ENCODE measurements around the gene TSPAN19. TPM values are rescaled to one million over a fixed set of nuclear protein-coding genes. Genes with fewer than 3 reads are reported as not detected.

Gene TSPAN19
- total RNA-seq, 1 experiment from 2014 or later = 0.32 TPM

DNA sequence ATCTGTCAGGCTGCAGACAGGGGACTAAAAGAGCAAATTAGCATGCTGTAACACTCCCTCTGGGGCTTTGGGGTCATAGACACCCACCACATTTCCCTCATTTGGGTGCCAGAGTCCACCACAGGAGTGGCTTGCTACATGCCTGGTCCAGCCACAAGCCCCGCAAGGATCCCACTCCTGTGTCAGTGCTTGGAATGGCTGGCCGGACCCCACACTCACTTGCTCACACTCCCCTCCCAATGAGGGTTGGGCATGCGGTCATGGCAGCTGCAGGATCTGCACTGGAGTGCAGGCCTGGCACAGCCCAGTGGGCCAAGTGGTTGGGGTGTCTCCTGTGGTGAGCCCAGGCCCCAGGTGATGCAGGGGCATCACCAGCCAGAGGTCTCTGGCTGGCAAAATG lies 59.9 kb downstream of the TSPAN19 start (continued):
- TF ChIP-seq, protein P1, sequence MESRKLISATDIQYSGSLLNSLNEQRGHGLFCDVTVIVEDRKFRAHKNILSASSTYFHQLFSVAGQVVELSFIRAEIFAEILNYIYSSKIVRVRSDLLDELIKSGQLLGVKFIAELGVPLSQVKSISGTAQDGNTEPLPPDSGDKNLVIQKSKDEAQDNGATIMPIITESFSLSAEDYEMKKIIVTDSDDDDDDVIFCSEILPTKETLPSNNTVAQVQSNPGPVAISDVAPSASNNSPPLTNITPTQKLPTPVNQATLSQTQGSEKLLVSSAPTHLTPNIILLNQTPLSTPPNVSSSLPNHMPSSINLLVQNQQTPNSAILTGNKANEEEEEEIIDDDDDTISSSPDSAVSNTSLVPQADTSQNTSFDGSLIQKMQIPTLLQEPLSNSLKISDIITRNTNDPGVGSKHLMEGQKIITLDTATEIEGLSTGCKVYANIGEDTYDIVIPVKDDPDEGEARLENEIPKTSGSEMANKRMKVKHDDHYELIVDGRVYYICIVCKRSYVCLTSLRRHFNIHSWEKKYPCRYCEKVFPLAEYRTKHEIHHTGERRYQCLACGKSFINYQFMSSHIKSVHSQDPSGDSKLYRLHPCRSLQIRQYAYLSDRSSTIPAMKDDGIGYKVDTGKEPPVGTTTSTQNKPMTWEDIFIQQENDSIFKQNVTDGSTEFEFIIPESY (IDR thresholded peaks at IDR 0.05; ENCODE audit: extremely low read depth, insufficient replicate concordance, low read length) = no peak
- TF ChIP-seq EZH2 (IDR thresholded peaks at IDR 0.05) (no peak), JUND (IDR thresholded peaks at IDR 0.05) (no peak), EGR1 (IDR thresholded peaks at IDR 0.05; ENCODE audit: low read depth) (no peak), SIN3A (IDR thresholded peaks at IDR 0.05; ENCODE audit: low read depth) (no peak), POLR2AphosphoS5 (IDR thresholded peaks at IDR 0.05; ENCODE audit: low read depth, low read length) (no peak), ELF1 (IDR thresholded peaks at IDR 0.05; ENCODE audit: borderline replicate concordance, low read depth) (no peak), CEBPB (IDR thresholded peaks at IDR 0.05; ENCODE audit: low read depth) (no peak), SRF (IDR thresholded peaks at IDR 0.05; ENCODE audit: low read depth) (no peak), TCF7L2 (IDR thresholded peaks at IDR 0.05; ENCODE audit: borderline replicate concordance, extremely low read depth, insufficient read depth, insufficient read length) (no peak), SP1 (IDR thresholded peaks at IDR 0.05; ENCODE audit: low read depth) (no peak)
- TF ChIP-seq, protein P2, sequence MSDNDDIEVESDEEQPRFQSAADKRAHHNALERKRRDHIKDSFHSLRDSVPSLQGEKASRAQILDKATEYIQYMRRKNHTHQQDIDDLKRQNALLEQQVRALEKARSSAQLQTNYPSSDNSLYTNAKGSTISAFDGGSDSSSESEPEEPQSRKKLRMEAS (IDR thresholded peaks at IDR 0.05) = no peak
- TF ChIP-seq, protein P3, sequence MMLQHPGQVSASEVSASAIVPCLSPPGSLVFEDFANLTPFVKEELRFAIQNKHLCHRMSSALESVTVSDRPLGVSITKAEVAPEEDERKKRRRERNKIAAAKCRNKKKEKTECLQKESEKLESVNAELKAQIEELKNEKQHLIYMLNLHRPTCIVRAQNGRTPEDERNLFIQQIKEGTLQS (IDR thresholded peaks at IDR 0.05) = no peak

DNA sequence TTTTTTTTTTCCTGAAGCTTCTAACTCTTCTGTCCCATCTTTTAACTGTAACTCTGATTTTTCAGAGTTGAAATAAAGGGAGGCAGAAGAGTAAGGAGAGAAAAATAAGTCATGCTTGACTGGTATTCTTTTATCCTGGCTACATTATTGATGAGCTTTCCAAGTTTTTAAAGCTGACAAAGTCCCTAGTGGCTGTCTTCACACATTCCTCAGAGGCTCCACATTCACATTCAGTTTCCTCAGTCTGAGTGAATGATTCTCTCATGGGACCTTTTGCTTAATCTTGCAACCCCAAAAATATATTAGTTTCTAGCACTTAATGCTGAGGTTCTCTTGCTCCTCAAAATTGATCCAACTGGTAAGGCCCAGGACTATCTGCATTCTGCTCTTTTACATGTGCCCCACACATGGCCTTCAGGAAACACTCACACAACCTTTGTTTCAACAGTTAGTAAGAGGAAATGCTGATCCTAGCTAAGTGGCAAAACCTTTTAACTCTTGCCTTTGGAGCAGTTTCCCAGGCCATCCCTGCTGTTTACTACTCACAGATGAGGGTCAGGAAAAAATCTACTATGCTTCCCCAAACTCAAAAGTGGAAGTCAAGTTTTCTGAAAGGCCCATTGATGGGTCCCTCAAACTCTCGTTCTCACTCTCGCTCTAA lies 61.8 kb downstream of the TSPAN19 start:
- TF ChIP-seq, protein P2 (IDR thresholded peaks at IDR 0.05) = no peak
- TF ChIP-seq CEBPB (IDR thresholded peaks at IDR 0.05; ENCODE audit: low read depth) (no peak), EGR1 (IDR thresholded peaks at IDR 0.05; ENCODE audit: low read depth) (no peak), SIN3A (IDR thresholded peaks at IDR 0.05; ENCODE audit: low read depth) (no peak)
- intact Hi-C loops (cut with micrococcal nuclease) = no loop called here
- RAD21 ChIA-PET (ENCODE audit: low non-redundant PET in 1 of 2, low total read pairs in 2 of 2, uncharacterized antibody in 2 of 2, unreplicated experiment in 2 of 2) = no interaction called here
- POLR2A ChIA-PET = interaction anchor here (0.6 kb wide), 1 partner anchor 74 kb away, joined by 3 read pairs; no protein-coding TSS in a partner anchor
- H4K20me1 ChIP-seq (ENCODE audit: insufficient read depth) = no peaks in the 10 kb centered on the region
- no TSS peak for BruUV-seq (replicated peaks)
- no peak overlapping the region for H3K9ac ChIP-seq (ENCODE audit: low read length)
- H3K4me2 ChIP-seq (ENCODE audit: low read length) = no peak overlapping the region
- no peak for DNase-seq (ENCODE audit: low read depth, low spot score)
- no peak for ATAC-seq
- no peaks in the 10 kb centered on the region for H3K4me1 ChIP-seq (ENCODE audit: control insufficient read depth in 1 of 2, insufficient read depth in 2 of 2, low read length in 2 of 2)
- H3K79me2 ChIP-seq (ENCODE audit: insufficient read depth, low read length) = no peaks in the 10 kb centered on the region
- H3K4me3 ChIP-seq (replicated peaks in 1 of 2; ENCODE audit: low read depth in 1 of 2, low read length in 2 of 2) = no peak overlapping the region
- H3K36me3 ChIP-seq (ENCODE audit: control insufficient read depth in 1 of 2, insufficient read depth in 2 of 2, low read length in 2 of 2) = no peaks in the 10 kb centered on the region
- no peaks in the 10 kb centered on the region for H3K9me3 ChIP-seq (ENCODE audit: control insufficient read depth in 1 of 2, insufficient read depth in 1 of 2, low read depth in 1 of 2, low read length in 2 of 2)
- no peak overlapping the region for H3K27ac ChIP-seq (ENCODE audit: low read depth, low read length)
- no peaks in the 10 kb centered on the region for H3K9me2 ChIP-seq (ENCODE audit: insufficient read depth)
- CTCF ChIA-PET = no interaction called here
- H2AFZ ChIP-seq (ENCODE audit: low read depth, low read length, poor library complexity, severe bottlenecking) = no peak overlapping the region
- no peaks in the 10 kb centered on the region for H3K27me3 ChIP-seq (ENCODE audit: insufficient read depth, low read length)
